ENCODE measurements around the gene SNRPD2.

The SNRPD2 gene

DNA sequence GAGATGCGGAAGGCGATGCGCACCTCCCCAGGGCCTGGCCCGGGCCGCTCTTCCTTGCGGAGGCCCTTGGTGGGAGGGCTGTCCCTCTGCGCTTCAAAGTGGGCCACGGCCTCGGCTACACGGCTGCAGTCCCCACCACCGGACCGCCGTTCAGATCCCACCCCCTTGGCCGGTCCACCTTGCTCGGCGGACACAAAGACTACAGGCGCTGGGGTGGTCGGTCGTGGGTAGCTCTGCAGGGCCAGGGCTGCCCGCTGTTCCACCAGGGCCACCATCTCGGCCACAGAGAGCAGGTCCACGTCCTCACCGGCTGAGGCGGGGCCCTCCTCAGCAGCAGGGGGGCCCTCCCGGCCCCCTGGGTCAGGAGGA lies 20.9 kb upstream of the SNRPD2 start:
- Histone ChIP-seq H3K36me3 (peaks cover 18% of the 10 kb centered on the region), H3K9me3 (no peaks in the 10 kb centered on the region), H3K4me3 (ENCODE audit: low read depth, low read length) (no peak overlapping the region), H3K27me3 (no peaks in the 10 kb centered on the region), H3K4me1 (no peaks in the 10 kb centered on the region; the same call in 1 of the 2 replicates)
- TF ChIP-seq, protein P1, sequence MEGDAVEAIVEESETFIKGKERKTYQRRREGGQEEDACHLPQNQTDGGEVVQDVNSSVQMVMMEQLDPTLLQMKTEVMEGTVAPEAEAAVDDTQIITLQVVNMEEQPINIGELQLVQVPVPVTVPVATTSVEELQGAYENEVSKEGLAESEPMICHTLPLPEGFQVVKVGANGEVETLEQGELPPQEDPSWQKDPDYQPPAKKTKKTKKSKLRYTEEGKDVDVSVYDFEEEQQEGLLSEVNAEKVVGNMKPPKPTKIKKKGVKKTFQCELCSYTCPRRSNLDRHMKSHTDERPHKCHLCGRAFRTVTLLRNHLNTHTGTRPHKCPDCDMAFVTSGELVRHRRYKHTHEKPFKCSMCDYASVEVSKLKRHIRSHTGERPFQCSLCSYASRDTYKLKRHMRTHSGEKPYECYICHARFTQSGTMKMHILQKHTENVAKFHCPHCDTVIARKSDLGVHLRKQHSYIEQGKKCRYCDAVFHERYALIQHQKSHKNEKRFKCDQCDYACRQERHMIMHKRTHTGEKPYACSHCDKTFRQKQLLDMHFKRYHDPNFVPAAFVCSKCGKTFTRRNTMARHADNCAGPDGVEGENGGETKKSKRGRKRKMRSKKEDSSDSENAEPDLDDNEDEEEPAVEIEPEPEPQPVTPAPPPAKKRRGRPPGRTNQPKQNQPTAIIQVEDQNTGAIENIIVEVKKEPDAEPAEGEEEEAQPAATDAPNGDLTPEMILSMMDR (IDR thresholded peaks at IDR 0.05; ENCODE audit: low read depth, low read length): no peak
- DNase-seq: no peak

DNA sequence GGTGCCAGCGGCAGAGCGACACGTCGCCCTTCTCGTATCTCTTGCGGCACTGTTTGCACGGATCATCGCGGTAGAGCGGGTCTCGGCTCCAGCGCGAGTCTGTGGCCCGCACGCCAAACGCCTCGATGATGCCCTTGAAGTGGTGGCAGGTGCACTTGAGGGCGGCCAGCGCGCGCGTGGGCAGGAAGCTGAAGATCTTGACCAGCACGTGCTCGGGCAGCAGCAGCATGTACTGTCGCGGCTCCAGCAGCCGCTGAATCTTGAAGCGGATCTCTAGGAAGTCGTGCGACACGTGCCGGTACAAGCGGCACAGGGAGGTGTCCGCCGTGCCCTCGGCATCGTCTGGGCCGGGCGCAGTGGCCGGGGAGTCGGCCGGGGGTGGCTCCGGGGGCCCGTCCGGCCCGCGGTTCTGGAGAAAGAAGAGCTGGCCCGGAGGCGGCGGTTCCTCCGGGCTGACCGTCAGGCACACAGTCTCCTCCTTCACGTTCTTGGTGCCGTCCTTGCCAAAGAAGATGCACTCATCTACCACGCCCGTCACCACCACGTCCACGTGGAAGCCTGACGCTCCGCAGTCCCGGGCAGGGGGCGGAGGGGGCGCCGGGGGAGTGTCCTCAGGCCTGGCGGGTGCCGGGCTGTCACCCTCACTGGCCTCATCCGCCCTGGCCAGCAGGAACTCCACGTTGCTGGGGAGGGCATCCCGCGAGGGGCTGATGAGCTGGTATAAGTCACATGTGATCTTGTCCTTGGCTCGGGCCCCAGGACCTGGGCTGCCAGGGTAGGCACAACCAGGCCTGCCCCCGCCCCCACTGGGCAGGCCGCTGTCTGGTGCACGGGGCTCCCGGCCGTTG lies 20.3 kb upstream of the SNRPD2 start:
- Histone ChIP-seq H3K9me3 (no peaks in the 10 kb centered on the region), H3K4me3 (ENCODE audit: low read depth, low read length) (no peak overlapping the region), H3K27me3 (no peaks in the 10 kb centered on the region), H3K4me1 (no peaks in the 10 kb centered on the region; the same call in 1 of the 2 replicates), H3K36me3 (peaks cover 18% of the 10 kb centered on the region)
- TF ChIP-seq, protein P1 (IDR thresholded peaks at IDR 0.05; ENCODE audit: low read depth, low read length): no peak
- DNase-seq: no peak

DNA sequence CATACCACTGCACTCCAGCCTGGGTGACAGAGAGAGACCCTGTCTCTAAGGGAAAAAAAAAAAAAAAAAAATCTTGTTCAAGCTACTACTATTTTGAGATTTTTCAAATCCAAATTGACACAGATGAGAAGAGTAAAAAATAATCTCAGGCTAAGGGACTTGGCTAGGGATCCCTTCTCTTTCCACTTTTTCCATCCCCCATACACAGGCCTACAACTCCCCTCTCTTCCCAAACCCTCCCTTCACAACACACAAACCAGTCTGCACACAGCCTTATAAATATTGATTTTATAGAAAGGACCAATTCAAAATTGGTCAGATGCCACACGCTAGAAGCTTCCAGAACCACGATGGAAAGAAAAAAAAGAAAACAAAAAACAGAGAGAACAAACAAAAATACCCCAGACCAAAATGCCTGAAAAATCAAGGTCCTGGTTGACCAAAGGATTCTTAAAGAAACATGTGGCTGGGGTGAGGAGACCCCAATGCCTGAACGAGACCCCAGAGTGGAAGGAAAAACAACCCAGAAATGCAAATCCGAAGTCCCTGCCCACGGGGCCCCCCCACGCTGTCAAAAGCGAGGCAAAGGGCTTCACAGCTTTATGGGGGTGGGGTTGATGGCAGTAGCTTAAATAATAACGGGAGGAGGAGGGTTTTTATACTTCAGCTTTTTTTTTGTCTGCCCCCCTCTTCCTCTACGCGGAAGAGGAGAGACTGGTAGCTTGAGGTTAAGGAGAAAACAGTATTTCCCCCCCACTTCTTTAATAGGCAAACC lies 18.8 kb upstream of the SNRPD2 start:
- Histone ChIP-seq H3K36me3 (peaks cover 18% of the 10 kb centered on the region), H3K27me3 (no peaks in the 10 kb centered on the region), H3K9me3 (no peaks in the 10 kb centered on the region), H3K4me3 (ENCODE audit: low read depth, low read length) (no peak overlapping the region), H3K4me1 (no peaks in the 10 kb centered on the region)
- no peak for DNase-seq
- TF ChIP-seq, protein P1 (IDR thresholded peaks at IDR 0.05; ENCODE audit: low read depth, low read length): no peak

DNA sequence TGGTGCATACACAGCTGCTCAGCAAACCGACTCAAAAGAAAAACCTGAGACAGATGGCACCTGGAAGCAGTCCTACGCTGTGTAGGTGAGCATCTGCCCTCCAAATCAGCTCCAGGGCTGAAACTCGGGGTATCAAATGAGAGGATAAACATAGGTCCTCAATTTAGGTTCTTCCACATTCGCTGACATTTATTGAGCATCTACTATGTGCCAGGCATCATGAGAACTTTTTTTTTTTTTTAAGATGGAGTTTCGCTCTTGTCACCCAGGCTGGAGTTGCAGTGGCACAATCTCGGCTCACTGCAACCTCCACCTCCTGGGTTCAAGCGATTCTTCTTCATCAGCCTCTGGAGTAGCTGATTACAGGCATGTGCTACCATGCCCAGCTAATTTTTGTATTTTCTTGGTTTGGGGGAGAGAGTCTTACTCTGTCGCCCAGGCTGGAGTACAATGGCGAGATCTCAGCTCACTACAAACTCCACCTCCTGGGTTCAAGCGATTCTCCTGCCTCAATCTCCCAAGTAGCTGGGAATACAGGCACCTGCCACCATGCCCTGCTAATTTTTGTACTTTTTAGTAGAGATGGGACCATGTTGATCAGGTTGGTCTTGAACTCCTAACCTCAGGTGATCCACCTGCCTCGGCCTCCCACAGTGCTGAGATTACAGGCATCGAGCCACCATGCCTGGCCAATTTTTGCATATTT lies 14.1 kb upstream of the SNRPD2 start:
- DNase-seq: no peak
- H3K4me3 ChIP-seq (ENCODE audit: low read depth, low read length): no peak overlapping the region
- TF ChIP-seq, protein P1 (IDR thresholded peaks at IDR 0.05; ENCODE audit: low read depth, low read length): no peak
- H3K27me3 ChIP-seq: no peaks in the 10 kb centered on the region
- no peaks in the 10 kb centered on the region for H3K4me1 ChIP-seq
- peaks cover 16% of the 10 kb centered on the region for H3K36me3 ChIP-seq
- no peaks in the 10 kb centered on the region for H3K9me3 ChIP-seq

DNA sequence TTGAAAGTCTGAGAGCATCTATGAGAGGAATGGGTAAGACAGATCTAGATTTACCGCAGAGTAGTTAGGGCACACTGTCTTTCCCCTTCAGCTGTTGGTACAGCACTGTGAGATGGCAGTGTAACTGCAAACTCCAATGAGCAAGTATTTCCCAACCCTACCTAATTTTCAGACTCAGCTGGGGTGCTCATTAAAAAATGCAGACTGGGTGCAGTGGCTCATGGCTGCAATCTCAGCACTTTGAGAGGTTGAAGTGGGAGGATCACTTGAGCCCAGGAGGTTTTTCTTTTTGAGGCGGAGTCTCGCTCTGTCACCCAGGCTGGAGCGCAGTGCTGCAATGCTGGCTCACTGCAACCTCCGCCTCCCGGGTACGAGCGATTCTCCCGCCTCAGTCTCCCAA lies 13.4 kb upstream of the SNRPD2 start:
- H3K36me3 ChIP-seq: peaks cover 16% of the 10 kb centered on the region

More for the DNA sequence above, 13.4 kb upstream of the SNRPD2 start:
- DNase-seq: no peak
- Histone ChIP-seq H3K4me3 (ENCODE audit: low read depth, low read length) (no peak overlapping the region), H3K9me3 (no peaks in the 10 kb centered on the region), H3K4me1 (no peaks in the 10 kb centered on the region), H3K27me3 (no peaks in the 10 kb centered on the region)
- TF ChIP-seq, protein P1 (IDR thresholded peaks at IDR 0.05; ENCODE audit: low read depth, low read length): no peak
